SU-DHL-6 (cell line): Measurements from ENCODE around the gene TTYH1.

Source experiments
- H2AFZ ChIP-seq: fragments of 200-600 bp; sonication (generic); 2 replicates; pipeline ENCODE4 v1.6.1; 2014; ENCODE audit warnings: low read depth, mild to moderate bottlenecking, moderate library complexity, mixed read lengths, antibody characterized with exemption, low read length; ENCODE audit not compliant: severe bottlenecking
- H3F3A ChIP-seq: fragments of 200-600 bp; shearing (Covaris generic); 2 replicates; pipeline ENCODE4 v1.6.0; 2016; ENCODE audit warnings: antibody characterized with exemption, mild to moderate bottlenecking; ENCODE audit not compliant: insufficient read depth
- H3K27ac ChIP-seq: fragments of 200-600 bp; sonication (generic); 2 replicates; pipeline ENCODE4 v1.5.1; 2016; ENCODE audit warnings: low read depth, mild to moderate bottlenecking, low read length, moderate library complexity, mixed read lengths
- H3K27me3 ChIP-seq: fragments of 200-600 bp; sonication (generic), shearing (Covaris generic); 2 replicates; pipeline ENCODE4 v1.6.0; 2014; ENCODE audit warnings: mild to moderate bottlenecking, low read length
- H3K36me3 ChIP-seq: fragments of 200-600 bp; sonication (generic); 2 replicates; pipeline ENCODE4 v1.6.1; 2014; ENCODE audit warnings: mild to moderate bottlenecking, low read length, mixed read lengths
- H3K4me2 ChIP-seq: fragments of 300-600, 200-600 bp; shearing (Covaris generic), sonication (generic); 2 replicates; pipeline ENCODE4 v1.6.0; 2014; ENCODE audit warnings: low read length, low read depth, mild to moderate bottlenecking; ENCODE audit not compliant: poor library complexity, severe bottlenecking
- H3K4me3 ChIP-seq: fragments of 200-600 bp; sonication (generic); 2 replicates; pipeline ENCODE4 v1.5.1; 2014; ENCODE audit warnings: antibody characterized with exemption, low read length, mild to moderate bottlenecking, mixed read lengths; ENCODE audit not compliant: insufficient read depth, poor library complexity, severe bottlenecking
- H3K79me2 ChIP-seq: fragments of 200-600 bp; sonication (generic); 2 replicates; pipeline ENCODE4 v1.6.1; 2014; ENCODE audit warnings: mild to moderate bottlenecking, low read length, moderate library complexity; ENCODE audit not compliant: insufficient read depth
- H3K9ac ChIP-seq: fragments of 200-600 bp; sonication (generic); 2 replicates; pipeline ENCODE4 v1.7.0; 2014; ENCODE audit warnings: mild to moderate bottlenecking, low read length
- H3K9me2 ChIP-seq: fragments of 200-600 bp; sonication (generic); replicated peaks from 2 replicates; pipeline ENCODE4 v1.6.1; 2014; ENCODE audit warnings: low read length; ENCODE audit not compliant: insufficient read depth
- H3K9me3 ChIP-seq: fragments of 200-600 bp; sonication (generic); 2 replicates; pipeline ENCODE4 v1.6.1; 2014; ENCODE audit warnings: low read length, mixed read lengths; ENCODE audit not compliant: insufficient read depth
- H4K20me1 ChIP-seq: fragments of 200-600 bp; sonication (generic); 2 replicates; pipeline ENCODE4 v1.6.1; 2014; ENCODE audit warnings: low read depth, mild to moderate bottlenecking, antibody characterized with exemption, low read length, moderate library complexity, mixed read lengths
- EZH2phosphoT487 ChIP-seq: fragments of 200-600 bp; sonication (generic), shearing (Covaris generic); conservative IDR thresholded peaks from 2 replicates; pipeline ENCODE4 v1.6.1; 2018; ENCODE audit warnings: mild to moderate bottlenecking, antibody characterized with exemption, low read length, moderate library complexity, mixed read lengths
- TF ChIP-seq, protein P1 (sequence below): fragments of 200-600 bp; sonication (generic); IDR thresholded peaks from one replicate; pipeline ENCODE4 v1.5.1; 2017; ENCODE audit warnings: antibody characterized with exemption, mild to moderate bottlenecking, low read length, moderate library complexity; ENCODE audit not compliant: insufficient read depth, poor library complexity, severe bottlenecking

The TTYH1 gene

DNA sequence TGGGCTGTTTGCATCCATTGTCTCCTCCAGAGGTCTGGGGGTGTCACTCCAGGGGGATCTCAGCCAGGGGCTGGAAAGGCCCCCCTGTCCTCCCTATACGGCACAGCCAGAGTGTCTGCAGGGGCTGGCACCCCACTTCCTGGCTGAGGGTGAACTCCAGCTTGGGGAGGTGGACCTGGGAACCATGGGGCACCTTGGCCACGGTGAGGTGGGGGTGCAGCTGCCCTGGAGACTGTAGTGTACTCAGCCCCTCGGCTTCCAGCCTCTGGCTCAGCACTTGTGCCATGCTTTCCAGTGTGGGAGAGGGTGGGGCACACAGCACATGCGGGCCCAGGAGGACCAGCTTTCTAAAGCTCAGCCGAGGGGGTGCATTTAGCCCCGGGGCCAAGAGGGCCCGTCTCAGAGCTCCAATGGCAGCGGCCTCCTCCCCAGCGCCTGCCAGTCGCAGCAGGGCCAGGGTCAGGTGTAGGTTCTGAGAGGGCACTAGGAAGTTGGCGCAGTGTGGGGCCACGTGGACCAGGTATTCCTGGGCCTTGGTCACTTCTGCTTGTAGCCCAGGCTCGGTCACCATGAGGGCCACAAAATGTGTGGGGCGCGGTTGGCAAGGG, 46.9 kb downstream of the TTYH1 start:
- Histone ChIP-seq H3K36me3 (0 out of 2 replicates have a peak, but pooled peaks cover 5% of the 10 kb centered on the region), H3F3A (peaks cover 24% of the 10 kb centered on the region; the same call in 1 of the 2 replicates), H3K4me2 (peak overlapping the region; percentile 77), H4K20me1 (no peaks in the 10 kb centered on the region; the same call in 1 of the 2 replicates), H2AFZ (no peak overlapping the region), H3K27me3 (no peaks in the 10 kb centered on the region), H3K79me2 (no peaks in the 10 kb centered on the region), H3K9me2 (no peaks in the 10 kb centered on the region), H3K4me3 (no peak overlapping the region), H3K9ac (peak overlapping the region; percentile 57; the same call in 1 of the 2 replicates), H3K27ac (peak overlapping the region; percentile 81; the same call in 1 of the 2 replicates), H3K9me3 (no peaks in the 10 kb centered on the region)
- TF ChIP-seq, protein P1, sequence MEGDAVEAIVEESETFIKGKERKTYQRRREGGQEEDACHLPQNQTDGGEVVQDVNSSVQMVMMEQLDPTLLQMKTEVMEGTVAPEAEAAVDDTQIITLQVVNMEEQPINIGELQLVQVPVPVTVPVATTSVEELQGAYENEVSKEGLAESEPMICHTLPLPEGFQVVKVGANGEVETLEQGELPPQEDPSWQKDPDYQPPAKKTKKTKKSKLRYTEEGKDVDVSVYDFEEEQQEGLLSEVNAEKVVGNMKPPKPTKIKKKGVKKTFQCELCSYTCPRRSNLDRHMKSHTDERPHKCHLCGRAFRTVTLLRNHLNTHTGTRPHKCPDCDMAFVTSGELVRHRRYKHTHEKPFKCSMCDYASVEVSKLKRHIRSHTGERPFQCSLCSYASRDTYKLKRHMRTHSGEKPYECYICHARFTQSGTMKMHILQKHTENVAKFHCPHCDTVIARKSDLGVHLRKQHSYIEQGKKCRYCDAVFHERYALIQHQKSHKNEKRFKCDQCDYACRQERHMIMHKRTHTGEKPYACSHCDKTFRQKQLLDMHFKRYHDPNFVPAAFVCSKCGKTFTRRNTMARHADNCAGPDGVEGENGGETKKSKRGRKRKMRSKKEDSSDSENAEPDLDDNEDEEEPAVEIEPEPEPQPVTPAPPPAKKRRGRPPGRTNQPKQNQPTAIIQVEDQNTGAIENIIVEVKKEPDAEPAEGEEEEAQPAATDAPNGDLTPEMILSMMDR: no peak
- no peak for TF ChIP-seq EZH2phosphoT487

DNA sequence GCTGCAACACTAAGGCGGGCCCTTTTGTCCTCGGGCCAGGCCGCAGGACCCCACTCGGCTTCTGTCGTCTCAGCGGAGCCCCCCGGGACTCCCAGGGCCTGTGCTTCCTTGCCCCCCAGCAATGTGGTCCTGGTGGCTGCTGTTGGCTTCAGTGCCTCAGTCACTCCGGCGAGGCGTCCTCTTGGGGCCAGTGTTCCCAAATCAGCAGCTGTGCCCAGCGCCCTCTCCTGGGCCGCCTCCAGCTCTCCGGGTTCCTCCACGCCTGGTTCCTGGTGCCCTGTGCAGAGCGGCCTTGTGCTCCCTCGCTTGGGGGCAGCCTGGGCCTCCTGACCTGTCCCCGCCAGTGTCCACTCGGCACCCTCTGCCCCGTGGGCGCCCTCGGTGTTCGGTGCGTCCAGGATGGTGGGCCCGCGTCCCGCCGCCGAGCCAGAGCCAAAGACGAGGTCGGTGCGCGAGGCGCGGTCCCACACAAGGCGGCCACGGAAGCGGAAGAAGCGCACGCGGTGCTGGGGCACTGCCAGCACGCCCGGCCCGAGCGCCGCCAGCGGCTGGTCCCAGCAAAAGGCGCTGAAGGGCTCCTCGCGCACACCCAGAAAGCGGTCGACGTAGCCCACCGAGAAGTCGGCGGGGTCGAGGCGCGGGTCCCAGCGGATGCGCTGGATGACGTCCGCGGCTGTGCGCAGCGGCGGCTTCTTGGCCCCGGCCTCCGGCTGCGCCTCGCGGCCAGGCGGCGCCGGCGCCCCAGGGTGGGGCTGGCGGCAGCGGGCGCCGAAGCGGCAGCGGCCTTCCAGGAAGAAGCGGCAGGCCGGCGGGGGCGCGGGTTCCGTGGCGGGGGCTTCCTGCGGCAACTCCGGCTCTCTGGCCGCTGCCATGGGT, 47.6 kb downstream of the TTYH1 start:
- H3K36me3 ChIP-seq: 0 out of 2 replicates have a peak, but pooled peaks cover 5% of the 10 kb centered on the region
- peak overlapping the region; percentile 77 for H3K4me2 ChIP-seq
- no peaks in the 10 kb centered on the region for H3K27me3 ChIP-seq
- no peaks in the 10 kb centered on the region for H3K79me2 ChIP-seq
- peak overlapping the region; percentile 48 for H3K4me3 ChIP-seq
- no peaks in the 10 kb centered on the region for H3K9me3 ChIP-seq
- peak overlapping the region; percentile 81 for H3K27ac ChIP-seq
- H4K20me1 ChIP-seq: no peaks in the 10 kb centered on the region; the same call in 1 of the 2 replicates
- H3K9me2 ChIP-seq: no peaks in the 10 kb centered on the region
- H3K9ac ChIP-seq: peak overlapping the region; percentile 57
- peaks cover 24% of the 10 kb centered on the region; the same call in 1 of the 2 replicates for H3F3A ChIP-seq
- peak overlapping the region; percentile 19 for H2AFZ ChIP-seq
- TF ChIP-seq, protein P1: no peak
- no peak for TF ChIP-seq EZH2phosphoT487

DNA sequence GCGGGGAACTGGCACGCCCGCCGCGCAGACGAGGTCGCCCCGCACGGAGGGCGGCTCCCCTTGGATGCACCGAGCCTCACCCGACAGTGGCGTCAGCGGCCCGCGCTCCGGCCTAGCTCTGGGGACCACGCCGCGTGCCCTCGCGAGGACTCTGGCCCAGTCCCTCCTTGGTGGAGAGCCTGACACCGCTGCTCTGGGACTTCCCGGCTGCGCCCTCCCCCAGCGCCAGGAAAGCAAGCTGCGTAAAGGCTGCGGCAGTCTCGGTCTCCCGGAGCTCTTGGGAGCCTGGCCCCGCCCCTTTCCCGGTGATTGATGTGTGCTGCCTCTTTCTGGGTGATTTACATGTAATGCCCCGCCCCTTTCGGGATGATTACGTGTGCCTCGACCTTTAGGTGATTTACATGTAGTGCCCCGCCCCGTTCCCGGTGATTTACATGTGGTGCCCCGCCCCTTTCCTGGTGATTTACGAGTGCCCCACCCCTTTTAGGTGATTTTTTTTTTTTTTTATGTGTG, 48.3 kb downstream of the TTYH1 start, which contains the start of gene LENG9:
Gene LENG9 (minus strand): TSS at position 248 of the 513 bp plus-strand sequence. CDS start 252 bp downstream, outside the sequence.
- Histone ChIP-seq H2AFZ (peak within 1 kb of the TSS; percentile 90), H3K27me3 (no peaks in the 10 kb centered on the region)

More for the DNA sequence above, 48.3 kb downstream of the TTYH1 start, which contains the start of gene LENG9:
- Histone ChIP-seq H3K4me2 (peak within 1 kb of the TSS; percentile 77), H3K79me2 (no peaks in the 10 kb centered on the region), H3K9ac (peak within 1 kb of the TSS; percentile 57), H4K20me1 (no peaks in the 10 kb centered on the region; the same call in 1 of the 2 replicates), H3K27ac (peak within 1 kb of the TSS; percentile 81), H3K9me3 (no peaks in the 10 kb centered on the region), H3F3A (peaks cover 24% of the 10 kb centered on the region; the same call in 1 of the 2 replicates), H3K9me2 (no peaks in the 10 kb centered on the region), H3K4me3 (peak within 1 kb of the TSS; percentile 66), H3K36me3 (0 out of 2 replicates have a peak, but pooled peaks cover 3% of the 10 kb centered on the region)
- TF ChIP-seq, protein P1: no peak
- no peak for TF ChIP-seq EZH2phosphoT487
